Esophagus (tissue), 2 donors: ENCODE data around the gene CNGB1. TPM values are rescaled to one million over a fixed set of nuclear protein-coding genes. Genes with fewer than 3 reads are reported as not detected.
"Not testable (repeated sequence)": the region's sequence is repeated elsewhere in the genome, so short reads cannot be mapped to it uniquely, and the experiment has no call there.

Experiments used
- H3K27ac ChIP-seq, 2 donors: one replicate each; pipeline ENCODE4 v1.5.1; 2013; ENCODE audit warnings: low read depth in 2 of 2, mild to moderate bottlenecking in 2 of 2, inconsistent platforms in 1 of 2, low read length in 1 of 2, moderate library complexity in 1 of 2
- H3K27me3 ChIP-seq, 2 donors: one replicate each; pipeline ENCODE4 v1.6.1; 2013; ENCODE audit warnings: low read length in 2 of 2, control low read depth in 1 of 2, mild to moderate bottlenecking in 1 of 2; ENCODE audit not compliant: insufficient read depth in 2 of 2, control insufficient read depth in 1 of 2
- H3K36me3 ChIP-seq, 2 donors: one replicate each; pipeline ENCODE4 v1.6.1; 2013; ENCODE audit warnings: low read length in 1 of 2; ENCODE audit not compliant: control insufficient read depth in 2 of 2, insufficient read depth in 2 of 2
- H3K4me1 ChIP-seq, 2 donors: one replicate each; pipeline ENCODE4 v1.6.1; 2013; ENCODE audit warnings: low read length in 1 of 2; ENCODE audit not compliant: control insufficient read depth in 2 of 2, insufficient read depth in 2 of 2
- H3K4me3 ChIP-seq, 2 donors: one replicate each; pipeline ENCODE4 v1.5.1; 2013; ENCODE audit warnings: low read length in 2 of 2, mild to moderate bottlenecking in 2 of 2, low read depth in 1 of 2, moderate library complexity in 1 of 2
- H3K9me3 ChIP-seq, 2 donors: one replicate each; pipeline ENCODE4 v1.6.1; 2013; ENCODE audit warnings: mild to moderate bottlenecking in 2 of 2, low read depth in 1 of 2, low read length in 1 of 2, moderate library complexity in 1 of 2; ENCODE audit not compliant: control insufficient read depth in 2 of 2, insufficient read depth in 1 of 2
- WGBS, 2 donors: extraction: QIAGEN DNeasy Blood & Tissue Kit; methylation state at CpG; one replicate each; pipeline ENCODE4 v1.1.7; 2013; 5-methylcytosine and 5-hydroxymethylcytosine counted together
- polyA plus RNA-seq, 2 donors: library from polyadenylated mRNA; stranded (reverse); fragments of 200-250 nt; gene quantifications; one replicate each; pipeline ENCODE4 v1.2.3, GENCODE V29; 2013
- donor health status: healthy with polysubstance abuse.
- donor health status: Bipolar disorder and iron deficiency.

Gene CNGB1
- polyA plus RNA-seq, 2 donors = 0.04 to 0.06 TPM

DNA sequence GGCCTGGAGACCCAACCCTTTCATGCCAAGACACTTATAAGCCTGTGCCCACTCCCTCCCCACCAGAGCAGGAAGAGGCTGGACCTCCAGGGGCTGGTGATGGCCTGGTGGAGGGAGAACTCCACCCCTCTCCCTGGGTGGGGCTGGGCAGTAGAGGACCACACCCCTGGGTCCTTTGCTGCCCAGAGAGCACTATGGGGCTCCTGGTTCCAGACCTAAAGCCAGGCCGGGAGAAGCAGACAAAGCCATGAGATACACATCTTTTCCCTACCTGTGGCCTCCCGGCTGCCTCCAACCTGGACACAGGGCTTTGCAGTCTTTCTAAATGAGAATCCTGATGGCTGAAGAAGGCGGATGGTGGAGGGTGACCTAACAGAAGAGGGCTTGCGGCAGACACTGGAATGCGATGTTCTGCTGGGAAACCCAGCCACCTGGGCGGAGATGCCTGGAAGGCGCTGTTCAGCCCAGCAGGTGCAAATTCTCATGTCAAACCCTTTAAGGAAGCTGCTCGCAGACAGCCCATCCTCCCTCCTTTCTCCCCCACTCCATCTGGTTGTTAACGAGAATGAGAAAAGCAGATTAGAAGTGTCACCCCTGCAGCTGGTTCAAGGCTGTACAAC, 124.7 kb downstream of the CNGB1 start:
- Histone ChIP-seq H3K4me3 (no peak overlapping the region), H3K9me3 (no peaks in the 10 kb centered on the region)
- WGBS, 2 donors = 60 to 70% methylated on average over 9 of the region's 9 CpGs

DNA sequence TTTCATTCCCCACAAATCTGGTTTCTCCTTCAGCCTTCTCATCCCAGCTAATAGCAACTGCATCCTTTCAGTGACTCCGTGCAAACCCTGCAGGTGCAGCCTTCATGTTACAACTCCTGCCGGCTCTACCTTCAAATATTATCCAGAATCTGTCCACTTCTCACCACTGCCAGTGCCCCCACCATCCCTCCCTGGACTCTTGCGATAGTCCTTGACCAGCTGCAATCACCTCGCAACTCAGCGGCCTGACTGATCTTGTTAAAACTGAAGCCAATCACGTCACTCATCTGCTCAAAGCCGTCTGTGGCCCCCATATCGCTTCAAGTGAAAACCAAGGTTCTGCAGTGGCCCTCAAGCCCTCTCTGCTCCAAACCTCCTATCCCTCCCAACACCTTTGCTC, 125.8 kb downstream of the CNGB1 start:
- Histone ChIP-seq H3K4me3 (no peak overlapping the region), H3K36me3 (no peaks in the 10 kb centered on the region), H3K27me3 (no peaks in the 10 kb centered on the region), H3K4me1 (no peaks in the 10 kb centered on the region), H3K9me3 (no peaks in the 10 kb centered on the region), H3K27ac (no peak overlapping the region)
- 82 to 85% methylated on average over 8 of the region's 8 CpGs for WGBS, 2 donors

More for the DNA sequence above, 124.7 kb downstream of the CNGB1 start:
- Histone ChIP-seq H3K4me1 (no peaks in the 10 kb centered on the region), H3K27ac (no peak overlapping the region), H3K27me3 (no peaks in the 10 kb centered on the region), H3K36me3 (no peaks in the 10 kb centered on the region)

DNA sequence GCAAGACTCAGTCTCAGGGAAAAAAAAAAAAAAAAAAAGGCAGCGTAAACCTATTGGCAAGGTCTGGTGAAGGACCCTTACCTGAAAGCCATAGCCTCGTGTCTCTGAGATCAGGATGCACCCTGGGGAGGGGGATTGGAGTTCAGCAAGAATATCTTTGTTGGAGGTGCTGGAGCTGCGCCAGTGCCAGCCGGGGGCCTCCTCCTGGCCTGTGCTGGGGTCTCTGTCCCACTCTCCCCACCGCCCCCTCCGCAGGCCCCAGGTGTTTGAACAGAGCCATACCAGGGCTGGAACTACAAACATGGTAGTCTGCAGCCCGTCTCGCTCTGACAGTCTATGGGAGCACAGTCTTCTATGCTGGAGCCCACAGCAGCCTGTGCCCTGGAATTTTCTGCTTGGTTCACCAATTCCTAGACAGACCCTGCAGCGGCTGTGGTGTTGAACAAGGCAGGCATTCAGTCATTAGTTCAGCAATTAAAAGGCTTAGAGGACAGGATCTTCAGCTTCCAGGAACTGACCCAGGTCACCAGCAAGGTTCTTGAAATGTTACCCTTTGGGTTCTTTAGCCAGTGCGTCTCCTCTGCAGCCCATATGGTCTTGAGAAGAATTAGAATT, 126.4 kb downstream of the CNGB1 start:
- no peaks in the 10 kb centered on the region for H3K27me3 ChIP-seq
- 89 to 92% methylated on average over 10 of the region's 10 CpGs for WGBS, 2 donors
- H3K9me3 ChIP-seq = no peaks in the 10 kb centered on the region
- H3K4me3 ChIP-seq = no peak overlapping the region
- no peaks in the 10 kb centered on the region for H3K4me1 ChIP-seq
- H3K36me3 ChIP-seq = no peaks in the 10 kb centered on the region
- no peak overlapping the region for H3K27ac ChIP-seq

DNA sequence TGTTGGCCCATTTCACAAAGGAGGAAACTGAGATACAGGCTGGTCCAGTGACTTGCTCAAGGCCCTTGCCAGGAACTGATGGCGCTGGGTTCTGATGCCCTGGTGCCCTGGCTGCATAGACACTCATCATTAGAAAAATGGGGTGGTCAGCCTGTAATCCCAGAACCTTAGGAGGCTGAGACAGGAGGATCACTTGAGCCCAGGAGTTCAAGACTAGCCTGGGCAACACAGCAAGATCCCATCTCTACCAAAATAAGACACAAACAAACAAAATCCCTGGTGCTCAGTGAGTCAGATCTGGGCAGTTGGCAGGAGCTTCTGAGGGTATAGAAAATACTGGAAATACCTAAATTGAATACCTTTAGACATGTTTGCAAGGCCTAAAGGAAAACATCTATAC, 127.5 kb downstream of the CNGB1 start:
- no peaks in the 10 kb centered on the region for H3K9me3 ChIP-seq
- H3K27ac ChIP-seq = no peak overlapping the region
- WGBS, 2 donors = 92 to 99% methylated on average over 1 of the region's 1 CpG
- no peaks in the 10 kb centered on the region for H3K27me3 ChIP-seq
- no peak overlapping the region for H3K4me3 ChIP-seq
- no peaks in the 10 kb centered on the region for H3K36me3 ChIP-seq
- no peaks in the 10 kb centered on the region for H3K4me1 ChIP-seq

DNA sequence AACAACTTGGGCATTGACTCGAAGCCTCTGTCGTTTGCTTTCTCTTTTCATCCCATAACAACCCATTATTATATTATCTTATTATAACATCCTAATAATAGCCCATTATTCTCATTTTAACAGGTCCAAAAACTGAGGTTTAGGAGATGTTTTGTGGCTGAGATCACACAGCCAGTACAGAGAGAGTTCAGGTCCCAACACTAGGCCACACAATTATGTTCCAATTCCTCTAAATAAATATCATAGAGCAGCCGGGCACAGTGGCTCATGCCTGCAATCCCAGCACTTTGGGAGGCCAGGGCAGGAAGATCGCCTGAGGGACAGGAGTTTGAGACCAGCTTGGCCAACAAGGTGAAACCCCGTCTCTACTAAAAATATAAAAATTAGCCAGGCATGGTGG, 128.3 kb downstream of the CNGB1 start:
- Histone ChIP-seq H3K36me3 (no peaks in the 10 kb centered on the region), H3K9me3 (no peaks in the 10 kb centered on the region), H3K4me1 (no peaks in the 10 kb centered on the region), H3K4me3 (no peak overlapping the region), H3K27me3 (no peaks in the 10 kb centered on the region), H3K27ac (no peak overlapping the region)
- 83 to 85% methylated on average over 5 of the region's 5 CpGs for WGBS, 2 donors

DNA sequence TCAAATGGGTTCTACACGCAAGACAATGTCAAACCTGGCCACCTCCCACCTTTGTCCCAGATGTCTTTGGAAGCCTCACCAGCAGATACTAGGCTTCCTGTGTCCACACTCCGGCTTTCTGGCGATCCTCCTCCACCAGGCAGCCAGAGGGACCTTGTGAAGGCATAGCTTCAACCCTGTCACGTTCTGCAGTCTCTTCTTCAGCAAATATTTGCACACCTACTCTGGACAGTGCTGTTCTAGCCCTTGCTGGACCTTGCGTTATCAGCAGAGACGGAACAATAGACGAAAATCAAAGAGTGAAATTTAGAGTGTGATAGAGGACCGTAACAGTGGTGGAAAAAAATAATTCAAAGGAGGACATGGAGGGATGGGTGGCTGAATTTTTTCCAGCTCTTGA, 130.1 kb downstream of the CNGB1 start:
- H3K36me3 ChIP-seq = no peaks in the 10 kb centered on the region
- WGBS, 2 donors = 82 to 89% methylated on average over 8 of the region's 8 CpGs
- no peak overlapping the region for H3K4me3 ChIP-seq
- H3K9me3 ChIP-seq = no peaks in the 10 kb centered on the region
- no peak overlapping the region for H3K27ac ChIP-seq
- H3K27me3 ChIP-seq = no peaks in the 10 kb centered on the region
- no peaks in the 10 kb centered on the region for H3K4me1 ChIP-seq

DNA sequence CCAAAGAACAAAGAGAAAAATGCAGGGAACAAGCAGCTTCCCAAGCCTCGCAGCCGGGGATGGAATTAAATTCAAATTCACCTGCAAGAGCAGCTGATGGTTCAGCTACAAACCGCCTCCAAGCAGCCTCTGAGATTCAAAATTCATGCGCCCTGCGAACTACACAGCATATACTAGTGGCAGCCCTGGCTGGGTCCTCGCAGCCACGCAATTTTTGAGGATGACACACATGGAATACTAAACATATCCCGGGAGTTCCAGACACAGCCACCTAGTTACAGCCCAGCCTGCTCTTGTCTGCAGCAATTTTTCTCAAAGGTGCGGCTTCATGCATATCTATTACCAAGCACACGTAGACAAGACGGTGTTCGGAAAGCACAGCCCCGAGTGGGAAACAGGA, 132.8 kb downstream of the CNGB1 start:
- H3K9me3 ChIP-seq = no peaks in the 10 kb centered on the region
- no peaks in the 10 kb centered on the region for H3K36me3 ChIP-seq
- no peak overlapping the region for H3K27ac ChIP-seq
- H3K4me3 ChIP-seq = no peak overlapping the region
- H3K27me3 ChIP-seq = no peaks in the 10 kb centered on the region
- H3K4me1 ChIP-seq = no peaks in the 10 kb centered on the region
- 66 to 77% methylated on average over 13 of the region's 13 CpGs for WGBS, 2 donors

DNA sequence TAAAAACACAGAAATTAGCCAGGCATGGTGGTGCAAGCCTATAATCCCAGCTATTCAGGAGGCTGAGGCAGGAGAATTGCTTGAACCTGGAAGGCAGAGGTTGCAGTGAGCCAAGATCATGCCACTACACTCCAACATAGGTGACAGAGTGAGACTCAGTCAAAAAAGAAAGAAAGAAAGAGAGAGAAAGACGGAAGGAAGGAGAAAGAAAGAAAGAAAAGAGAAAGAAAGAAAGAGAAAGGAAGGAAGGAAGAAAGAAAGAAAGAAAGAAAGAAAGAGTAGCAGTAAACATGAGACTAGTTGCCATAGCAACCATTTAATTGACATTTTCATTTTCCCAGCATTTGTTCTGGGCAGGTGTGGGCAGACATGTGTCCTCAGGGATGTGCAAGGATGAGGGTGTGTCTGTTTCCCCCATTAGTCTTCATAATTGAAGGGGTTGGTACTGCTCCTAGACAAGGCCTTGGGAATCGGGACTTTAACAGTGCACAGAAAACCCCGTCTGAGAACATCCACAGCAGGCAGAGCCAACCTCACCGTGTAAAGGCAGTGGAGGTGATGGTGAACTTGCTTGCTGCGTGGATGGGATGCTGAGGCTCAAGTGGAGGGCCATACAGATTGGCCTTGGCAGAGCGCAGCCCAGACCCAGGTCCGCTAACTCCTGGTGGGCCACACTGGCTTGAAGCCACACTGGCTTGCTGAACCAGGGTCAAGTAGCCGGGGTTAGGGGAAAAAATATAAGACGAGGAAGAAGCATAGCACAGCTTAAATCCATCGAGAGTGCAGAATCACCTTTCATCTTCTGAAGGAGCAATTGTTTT, 133.4 kb downstream of the CNGB1 start:
- no peaks in the 10 kb centered on the region for H3K36me3 ChIP-seq
- no peak overlapping the region for H3K27ac ChIP-seq
- no peaks in the 10 kb centered on the region for H3K27me3 ChIP-seq
- H3K4me1 ChIP-seq = no peaks in the 10 kb centered on the region
- 68 to 80% methylated on average over 10 of the region's 10 CpGs for WGBS, 2 donors
- H3K9me3 ChIP-seq = no peaks in the 10 kb centered on the region
- no peak overlapping the region for H3K4me3 ChIP-seq

DNA sequence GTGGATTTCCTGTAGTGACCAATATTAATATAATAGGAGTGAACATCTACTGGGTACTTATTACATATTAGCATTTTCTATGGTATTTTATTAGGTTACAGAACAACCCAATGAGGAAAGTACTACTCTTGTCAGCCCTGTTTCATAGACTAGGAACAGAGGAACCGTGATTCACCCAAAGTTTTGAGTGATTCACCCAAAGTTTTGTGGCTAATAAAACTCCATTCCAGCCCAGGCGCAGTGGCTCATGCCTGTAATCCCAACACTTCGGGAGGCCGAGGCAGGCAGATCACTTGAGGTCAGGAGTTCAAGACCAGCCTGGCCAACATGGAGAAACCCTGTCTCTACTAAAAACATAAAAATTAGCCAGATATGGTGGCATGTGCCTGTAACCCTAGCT, 135.5 kb downstream of the CNGB1 start:
- not testable (repeated sequence) for H3K4me3 ChIP-seq, H3K27me3 ChIP-seq, H3K27ac ChIP-seq, H3K4me1 ChIP-seq, H3K9me3 ChIP-seq, H3K36me3 ChIP-seq
- WGBS, 2 donors = 76 to 79% methylated on average over 4 of the region's 4 CpGs
